Activated CD4-positive, alpha-beta T cell treated with anti-CD3 and anti-CD28 coated beads for 4 hours (primary cell): ENCODE results near the gene ST3GAL5.
"Not testable (repeated sequence)": the region's sequence is repeated elsewhere in the genome, so short reads cannot be mapped to it uniquely, and the experiment has no call there.

Source experiments
- DNase-seq, 2 donors: peaks; one replicate each; pipeline ENCODE4 v3.0.0-alpha.2; 2020

The ST3GAL5 gene

GRCh38 chr2:85917887-85918795, 29.4 kb upstream of the ST3GAL5 start:
- DNase-seq: no peak

GRCh38 chr2:85915606-85916303, 27.0 kb upstream of the ST3GAL5 start:
- DNase-seq: no peak

- DNase-seq: no peak
Observed at GRCh38 chr2:85914922-85915321, 26.1 kb upstream of the ST3GAL5 start.

- DNase-seq: no peak
Observed at GRCh38 chr2:85913884-85914881, 25.4 kb upstream of the ST3GAL5 start.

GRCh38 chr2:85911814-85912692, 23.3 kb upstream of the ST3GAL5 start:
- no peak for DNase-seq

- no peak for DNase-seq
Observed at GRCh38 chr2:85911097-85911496, 22.3 kb upstream of the ST3GAL5 start.

- DNase-seq: no peak
Observed at GRCh38 chr2:85909005-85909404, 20.2 kb upstream of the ST3GAL5 start.

GRCh38 chr2:85908506-85908905, 19.7 kb upstream of the ST3GAL5 start:
- no peak for DNase-seq

- no peak for DNase-seq
Observed at GRCh38 chr2:85907671-85908157, 18.9 kb upstream of the ST3GAL5 start.

GRCh38 chr2:85906748-85907147, 18.0 kb upstream of the ST3GAL5 start:
- DNase-seq: no peak

- DNase-seq: no peak
Observed at GRCh38 chr2:85905891-85906290, 17.1 kb upstream of the ST3GAL5 start.

- no peak for DNase-seq
Observed at GRCh38 chr2:85905187-85905666, 16.4 kb upstream of the ST3GAL5 start.

- DNase-seq: no peak
Observed at GRCh38 chr2:85903849-85904248, 15.1 kb upstream of the ST3GAL5 start.

- no peak for DNase-seq
Observed at GRCh38 chr2:85902496-85902895, 13.7 kb upstream of the ST3GAL5 start.

- no peak for DNase-seq
Observed at GRCh38 chr2:85901155-85901554, 12.4 kb upstream of the ST3GAL5 start.

- no peak for DNase-seq
Observed at GRCh38 chr2:85900366-85900765, 11.6 kb upstream of the ST3GAL5 start.

- no peak for DNase-seq
Observed at GRCh38 chr2:85899849-85900248, 11.1 kb upstream of the ST3GAL5 start.

- DNase-seq: no peak
Observed at GRCh38 chr2:85899284-85899683, 10.5 kb upstream of the ST3GAL5 start.

GRCh38 chr2:85898881-85899280, 10.1 kb upstream of the ST3GAL5 start:
- DNase-seq: no peak

GRCh38 chr2:85894554-85895278, 5.9 kb upstream of the ST3GAL5 start:
- DNase-seq: not testable (repeated sequence)
